Measurements from ENCODE around the gene RFLNA.

- no peak for TF ChIP-seq CTCF (IDR thresholded peaks at IDR 0.05)
- TF ChIP-seq EP300 (IDR thresholded peaks at IDR 0.05) = no peak
Observed at GRCh38 chr12:124352257-124352656, 57.4 kb downstream of the RFLNA start.
